Left lung (tissue), 10 donors: ENCODE results near the gene DCBLD1. TPM values are rescaled to one million over a fixed set of nuclear protein-coding genes. Genes with fewer than 3 reads are reported as not detected.

Experiments
- ATAC-seq: fragments of 200-7000 bp; cut with Tn5 transposase; one replicate; pipeline ENCODE4 v1.9.1; 2020; ENCODE audit warnings: moderate library complexity
- DNase-seq, 4 donors: peaks; one replicate each; pipeline ENCODE4 v3.0.0-alpha.2; 2013 to 2020
- H3K27ac ChIP-seq, 2 donors: fragments of 200-600 bp; sonication (generic) in 1 of 2; one replicate each; pipeline versions ENCODE4 v1.5.0 to v1.8.0; 2020 to 2021
- H3K27me3 ChIP-seq, 2 donors: fragments of 200-600 bp; sonication (generic) in 1 of 2; one replicate each; pipeline versions ENCODE4 v1.5.0 to v1.8.0; 2020 to 2021
- H3K36me3 ChIP-seq, 2 donors: fragments of 200-600 bp; sonication (generic) in 1 of 2; one replicate each; pipeline versions ENCODE4 v1.5.0 to v1.8.0; 2020 to 2021
- H3K4me1 ChIP-seq, 2 donors: fragments of 200-600 bp; one replicate each; pipeline ENCODE4 v1.8.0; 2021
- H3K4me3 ChIP-seq, 2 donors: fragments of 200-600 bp; sonication (generic) in 1 of 2; one replicate each; pipeline versions ENCODE4 v1.5.0 to v1.8.0; 2020 to 2021; ENCODE audit warnings: mild to moderate bottlenecking in 1 of 2
- H3K9me3 ChIP-seq, 2 donors: fragments of 200-600 bp; sonication (generic) in 1 of 2; one replicate each; pipeline versions ENCODE4 v1.5.0 to v1.8.0; 2020 to 2021
- intact Hi-C, 2 donors: fragments of 100-400 bp; cut with DNase I; formaldehyde crosslinking; loops; one replicate each; pipeline versions ENCODE4 v1.11.2 to v1.14.2; 2022
- polyA plus RNA-seq, 6 donors: library from polyadenylated mRNA; unstranded; fragments of 120-200 nt; gene quantifications; one replicate each; pipeline ENCODE4 v1.2.1, GENCODE V29; 2013; ENCODE audit not compliant: insufficient read length in 6 of 6
- total RNA-seq, 2 donors: library from RNA; stranded (reverse); fragmentation: NEBNext Ultra II Directional; extraction: Animal tissue kit (Norgen Biotek cat#: 25700); gene quantifications; one replicate each; pipeline ENCODE4 v1.2.1, GENCODE V29; 2021
- TF ChIP-seq, protein P1 (sequence below), 2 donors: fragments of 200-600 bp; sonication (generic) in 1 of 2; IDR thresholded peaks; one replicate each; pipeline versions ENCODE4 v1.5.0 to v1.8.0; 2021; ENCODE audit warnings: antibody characterized with exemption in 2 of 2
- donor health status: DM: no; HTN: yes; CAD: no.
- donor health status: DM: no; HTN: no; CAD: no.

DCBLD1 gene
- total and polyA plus RNA-seq, 8 donors = 20.8 to 55.8 (median 35.8) TPM

- TF ChIP-seq, protein P1, sequence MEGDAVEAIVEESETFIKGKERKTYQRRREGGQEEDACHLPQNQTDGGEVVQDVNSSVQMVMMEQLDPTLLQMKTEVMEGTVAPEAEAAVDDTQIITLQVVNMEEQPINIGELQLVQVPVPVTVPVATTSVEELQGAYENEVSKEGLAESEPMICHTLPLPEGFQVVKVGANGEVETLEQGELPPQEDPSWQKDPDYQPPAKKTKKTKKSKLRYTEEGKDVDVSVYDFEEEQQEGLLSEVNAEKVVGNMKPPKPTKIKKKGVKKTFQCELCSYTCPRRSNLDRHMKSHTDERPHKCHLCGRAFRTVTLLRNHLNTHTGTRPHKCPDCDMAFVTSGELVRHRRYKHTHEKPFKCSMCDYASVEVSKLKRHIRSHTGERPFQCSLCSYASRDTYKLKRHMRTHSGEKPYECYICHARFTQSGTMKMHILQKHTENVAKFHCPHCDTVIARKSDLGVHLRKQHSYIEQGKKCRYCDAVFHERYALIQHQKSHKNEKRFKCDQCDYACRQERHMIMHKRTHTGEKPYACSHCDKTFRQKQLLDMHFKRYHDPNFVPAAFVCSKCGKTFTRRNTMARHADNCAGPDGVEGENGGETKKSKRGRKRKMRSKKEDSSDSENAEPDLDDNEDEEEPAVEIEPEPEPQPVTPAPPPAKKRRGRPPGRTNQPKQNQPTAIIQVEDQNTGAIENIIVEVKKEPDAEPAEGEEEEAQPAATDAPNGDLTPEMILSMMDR (IDR thresholded peaks at IDR 0.05) = no peak
- ATAC-seq = no peak
- intact Hi-C loops = no loop called here
- H3K27ac ChIP-seq = no peak overlapping the region
- H3K27me3 ChIP-seq = no peaks in the 10 kb centered on the region
- no peaks in the 10 kb centered on the region for H3K4me1 ChIP-seq
- peaks cover 0 to 31% of the 10 kb centered on the region in 2 donors for H3K36me3 ChIP-seq
- no peaks in the 10 kb centered on the region for H3K9me3 ChIP-seq
- H3K4me3 ChIP-seq = no peak overlapping the region
- DNase-seq = no peak
Measured at GRCh38 chr6:117536317-117536716, 53.8 kb downstream of the DCBLD1 start.

DNA sequence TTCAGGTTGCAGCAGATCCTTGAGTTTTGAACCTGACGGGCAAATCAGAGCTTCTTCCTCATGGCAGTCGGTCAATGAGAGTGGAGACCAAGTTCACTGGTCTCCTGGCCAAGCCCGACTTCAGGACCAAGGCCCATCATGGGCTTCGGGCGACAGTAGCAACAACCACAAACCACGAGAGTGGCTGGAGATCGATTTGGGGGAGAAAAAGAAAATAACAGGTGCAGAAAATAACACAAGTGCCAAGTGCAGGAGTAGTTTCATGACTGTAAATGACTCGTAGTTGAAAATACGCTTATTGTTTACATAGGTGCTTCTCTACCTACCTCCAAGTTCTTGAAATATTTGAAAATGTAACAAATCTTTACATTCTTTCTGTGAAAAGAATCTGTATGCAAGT, 56.1 kb downstream of the DCBLD1 start:
- H3K4me1 ChIP-seq = no peaks in the 10 kb centered on the region
- DNase-seq = no peak
- intact Hi-C loops = no loop called here
- ATAC-seq = no peak
- no peaks in the 10 kb centered on the region for H3K9me3 ChIP-seq
- H3K4me3 ChIP-seq = no peak overlapping the region
- no peaks in the 10 kb centered on the region for H3K27me3 ChIP-seq
- peaks cover 0 to 50% of the 10 kb centered on the region in 2 donors for H3K36me3 ChIP-seq
- H3K27ac ChIP-seq = no peak overlapping the region
- TF ChIP-seq, protein P1 (IDR thresholded peaks at IDR 0.05) = no peak

DNA sequence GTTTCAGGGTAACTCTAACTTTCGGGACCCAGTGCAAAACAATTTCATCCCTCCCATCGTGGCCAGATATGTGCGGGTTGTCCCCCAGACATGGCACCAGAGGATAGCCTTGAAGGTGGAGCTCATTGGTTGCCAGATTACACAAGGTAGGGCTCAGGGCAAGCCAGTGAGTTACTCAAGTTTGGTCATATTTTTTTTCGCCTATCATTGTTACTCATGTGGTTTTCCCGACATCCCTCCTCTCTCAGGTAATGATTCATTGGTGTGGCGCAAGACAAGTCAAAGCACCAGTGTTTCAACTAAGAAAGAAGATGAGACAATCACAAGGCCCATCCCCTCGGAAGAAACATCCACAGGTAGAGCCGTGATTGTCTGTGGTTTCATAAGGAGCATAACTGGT, 58.2 kb downstream of the DCBLD1 start:
- no peaks in the 10 kb centered on the region for H3K9me3 ChIP-seq
- H3K27ac ChIP-seq = no peak overlapping the region
- DNase-seq = no peak
- TF ChIP-seq, protein P1 (IDR thresholded peaks at IDR 0.05) = no peak
- H3K4me3 ChIP-seq = no peak overlapping the region
- H3K36me3 ChIP-seq = peaks cover 0 to 65% of the 10 kb centered on the region in 2 donors
- H3K27me3 ChIP-seq = no peaks in the 10 kb centered on the region
- no peak for ATAC-seq
- no peaks in the 10 kb centered on the region for H3K4me1 ChIP-seq
- intact Hi-C loops = no loop called here

DNA sequence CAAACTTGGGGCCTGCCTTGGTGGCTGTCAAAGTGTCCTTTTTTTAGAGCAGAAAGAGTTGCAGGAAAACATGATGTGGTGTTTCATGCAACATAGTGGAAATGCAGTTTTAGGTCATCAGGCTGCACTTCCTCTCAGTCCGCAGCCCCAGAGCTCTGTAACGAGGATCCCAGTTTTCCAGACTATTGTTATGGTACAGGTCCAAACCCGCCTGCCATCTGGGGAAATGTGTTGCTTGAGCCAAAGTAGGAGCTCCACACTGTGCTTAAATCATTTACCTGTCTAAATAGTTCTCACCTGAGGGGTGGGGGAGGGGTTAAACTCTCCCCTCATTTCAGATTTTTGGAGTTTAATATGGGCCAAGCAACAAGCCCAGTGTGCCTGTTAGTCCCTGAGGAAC, 60.0 kb downstream of the DCBLD1 start:
- H3K36me3 ChIP-seq = peaks cover 3 to 83% of the 10 kb centered on the region in 2 donors
- intact Hi-C loops = no loop called here
- no peak for DNase-seq
- no peak overlapping the region for H3K27ac ChIP-seq
- no peaks in the 10 kb centered on the region for H3K27me3 ChIP-seq
- no peaks in the 10 kb centered on the region for H3K9me3 ChIP-seq
- no peaks in the 10 kb centered on the region for H3K4me1 ChIP-seq
- TF ChIP-seq, protein P1 (IDR thresholded peaks at IDR 0.05) = no peak
- no peak overlapping the region for H3K4me3 ChIP-seq
- ATAC-seq = no peak

DNA sequence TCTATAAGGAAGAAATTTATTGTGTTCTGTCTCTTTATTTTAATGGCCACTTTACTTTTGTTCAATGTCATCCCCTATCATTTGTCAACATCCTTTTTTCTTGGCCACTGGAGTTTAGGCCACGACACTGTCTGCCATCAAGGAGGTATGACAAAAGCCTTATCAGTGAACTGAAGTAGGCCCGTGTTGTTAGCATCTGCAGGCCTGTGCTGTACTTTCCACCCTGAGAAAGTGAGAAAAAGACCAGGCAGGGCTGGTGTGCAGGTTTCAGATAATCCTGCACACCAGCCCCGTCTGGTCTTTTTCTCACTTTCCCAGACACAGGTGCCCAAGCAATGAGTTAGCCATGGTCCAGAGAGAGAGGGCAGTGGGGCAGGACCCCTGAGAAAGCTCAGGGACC, 62.2 kb downstream of the DCBLD1 start:
- intact Hi-C loops = no loop called here
- ATAC-seq = no peak

More for the DNA sequence above, 62.2 kb downstream of the DCBLD1 start:
- no peak overlapping the region for H3K27ac ChIP-seq
- peaks cover 3 to 78% of the 10 kb centered on the region in 2 donors for H3K36me3 ChIP-seq
- no peak for DNase-seq
- TF ChIP-seq, protein P1 (IDR thresholded peaks at IDR 0.05) = no peak
- H3K4me3 ChIP-seq = no peak overlapping the region
- H3K4me1 ChIP-seq = peaks cover 6 to 11% of the 10 kb centered on the region in 2 donors
- peaks cover 0 to 9% of the 10 kb centered on the region in 2 donors for H3K27me3 ChIP-seq
- no peaks in the 10 kb centered on the region for H3K9me3 ChIP-seq
